ENCODE data around the gene PIR. TPM values are rescaled to one million over a fixed set of nuclear protein-coding genes. Genes with fewer than 3 reads are reported as not detected.

Gene PIR
- total RNA-seq, 4 donors from 2014 or later: 22.1 to 56.3 (median 32.5) TPM

DNA sequence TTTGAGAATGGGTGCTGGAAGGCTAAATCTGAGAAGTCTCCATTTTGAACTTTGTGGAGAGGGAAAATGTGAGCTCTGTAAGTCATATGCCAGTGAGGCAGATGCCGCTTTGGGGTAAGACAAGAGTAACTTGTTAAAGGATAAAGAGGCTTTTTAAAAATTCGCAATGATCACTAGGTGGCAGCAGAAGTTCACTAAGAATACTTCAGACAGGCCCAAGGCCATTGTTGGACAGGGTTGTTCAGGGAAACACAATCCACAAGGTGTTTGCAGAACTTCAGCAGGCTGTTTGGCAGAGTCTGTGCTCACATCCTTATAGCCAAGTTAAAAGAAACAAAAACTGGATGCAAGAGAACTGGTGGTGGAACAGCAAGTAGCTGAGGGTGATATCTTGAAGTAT is 144.1 kb downstream of the PIR start:
- Histone ChIP-seq H3K9me3 (no peaks in the 10 kb centered on the region), H3K27ac (no peak overlapping the region), H3K36me3 (no peaks in the 10 kb centered on the region), H3K27me3 (no peaks in the 10 kb centered on the region), H3K4me3 (no peak overlapping the region), H3K4me1 (no peaks in the 10 kb centered on the region)
- no peak for TF ChIP-seq POLR2A (IDR thresholded peaks at IDR 0.05)
- TF ChIP-seq, protein P1, sequence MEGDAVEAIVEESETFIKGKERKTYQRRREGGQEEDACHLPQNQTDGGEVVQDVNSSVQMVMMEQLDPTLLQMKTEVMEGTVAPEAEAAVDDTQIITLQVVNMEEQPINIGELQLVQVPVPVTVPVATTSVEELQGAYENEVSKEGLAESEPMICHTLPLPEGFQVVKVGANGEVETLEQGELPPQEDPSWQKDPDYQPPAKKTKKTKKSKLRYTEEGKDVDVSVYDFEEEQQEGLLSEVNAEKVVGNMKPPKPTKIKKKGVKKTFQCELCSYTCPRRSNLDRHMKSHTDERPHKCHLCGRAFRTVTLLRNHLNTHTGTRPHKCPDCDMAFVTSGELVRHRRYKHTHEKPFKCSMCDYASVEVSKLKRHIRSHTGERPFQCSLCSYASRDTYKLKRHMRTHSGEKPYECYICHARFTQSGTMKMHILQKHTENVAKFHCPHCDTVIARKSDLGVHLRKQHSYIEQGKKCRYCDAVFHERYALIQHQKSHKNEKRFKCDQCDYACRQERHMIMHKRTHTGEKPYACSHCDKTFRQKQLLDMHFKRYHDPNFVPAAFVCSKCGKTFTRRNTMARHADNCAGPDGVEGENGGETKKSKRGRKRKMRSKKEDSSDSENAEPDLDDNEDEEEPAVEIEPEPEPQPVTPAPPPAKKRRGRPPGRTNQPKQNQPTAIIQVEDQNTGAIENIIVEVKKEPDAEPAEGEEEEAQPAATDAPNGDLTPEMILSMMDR (IDR thresholded peaks at IDR 0.05): peak in 5 of 6 experiments; percentile 29 to 51 (median 41)
- 0 to 20% methylated on average over 1 to 2 of the region's 2 CpGs for WGBS, 2 donors
- no peak for DNase-seq
- intact Hi-C loops (cut with DNase I): loop anchor here (5.0 kb wide), 1 partner anchor 118 kb away; no protein-coding TSS in a partner anchor

DNA sequence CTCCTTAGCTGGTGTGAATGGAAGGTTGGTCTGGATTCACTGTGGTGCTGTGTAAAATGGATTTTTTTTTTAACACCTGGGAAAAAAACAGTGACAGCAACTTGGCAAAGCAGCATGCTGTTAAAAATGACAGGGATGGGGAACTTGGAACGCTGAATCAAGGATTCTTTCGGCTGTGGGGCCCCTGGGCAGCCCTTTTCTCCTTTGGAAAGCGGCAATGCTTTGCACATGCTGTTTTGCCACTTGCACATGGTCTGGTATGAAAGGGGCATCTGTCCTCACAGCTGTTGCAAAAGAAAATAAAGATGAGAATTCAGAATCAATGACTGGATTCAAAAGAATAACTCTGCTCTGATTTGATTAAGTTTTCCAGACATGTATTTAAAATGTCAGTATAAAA is 147.2 kb downstream of the PIR start:
- Histone ChIP-seq H3K9me3 (no peaks in the 10 kb centered on the region), H3K36me3 (no peaks in the 10 kb centered on the region), H3K4me1 (no peaks in the 10 kb centered on the region), H3K27ac (no peak overlapping the region), H3K4me3 (no peak overlapping the region), H3K27me3 (no peaks in the 10 kb centered on the region)
- WGBS, 2 donors: 67 to 69% methylated on average over 3 of the region's 3 CpGs
- DNase-seq: no peak
- TF ChIP-seq, protein P1 (IDR thresholded peaks at IDR 0.05): no peak
- no peak for TF ChIP-seq POLR2A (IDR thresholded peaks at IDR 0.05)
- intact Hi-C loops (cut with DNase I): loop anchor here (5.0 kb wide), 1 partner anchor 121 kb away; no protein-coding TSS in a partner anchor

DNA sequence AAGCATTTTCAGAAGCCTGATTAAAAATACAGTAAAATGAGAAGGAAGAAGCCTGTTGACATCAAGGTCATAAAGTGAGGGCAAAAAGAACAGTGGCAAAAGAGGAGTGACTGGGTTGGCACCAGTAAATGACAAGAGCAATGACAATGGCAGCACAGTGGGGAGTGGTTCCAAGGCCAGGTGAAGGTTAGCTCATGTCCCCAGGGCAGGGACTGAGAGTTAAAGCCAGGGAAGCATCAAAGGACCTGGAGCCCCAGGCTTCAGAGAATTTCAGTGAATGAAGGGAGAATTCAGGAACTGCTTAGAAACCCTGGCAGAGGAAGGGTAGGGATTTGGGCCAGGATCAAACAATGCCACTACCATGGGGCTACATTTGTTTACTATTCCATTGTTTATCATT is 149.0 kb downstream of the PIR start:
- H3K9me3 ChIP-seq: no peaks in the 10 kb centered on the region
- no peak for DNase-seq
- TF ChIP-seq POLR2A (IDR thresholded peaks at IDR 0.05): no peak
- TF ChIP-seq, protein P1 (IDR thresholded peaks at IDR 0.05): no peak
- no peak overlapping the region for H3K4me3 ChIP-seq
- H3K27me3 ChIP-seq: no peaks in the 10 kb centered on the region
- no peak overlapping the region for H3K27ac ChIP-seq
- intact Hi-C loops (cut with DNase I): no loop called here
- no peaks in the 10 kb centered on the region for H3K4me1 ChIP-seq
- no peaks in the 10 kb centered on the region for H3K36me3 ChIP-seq

DNA sequence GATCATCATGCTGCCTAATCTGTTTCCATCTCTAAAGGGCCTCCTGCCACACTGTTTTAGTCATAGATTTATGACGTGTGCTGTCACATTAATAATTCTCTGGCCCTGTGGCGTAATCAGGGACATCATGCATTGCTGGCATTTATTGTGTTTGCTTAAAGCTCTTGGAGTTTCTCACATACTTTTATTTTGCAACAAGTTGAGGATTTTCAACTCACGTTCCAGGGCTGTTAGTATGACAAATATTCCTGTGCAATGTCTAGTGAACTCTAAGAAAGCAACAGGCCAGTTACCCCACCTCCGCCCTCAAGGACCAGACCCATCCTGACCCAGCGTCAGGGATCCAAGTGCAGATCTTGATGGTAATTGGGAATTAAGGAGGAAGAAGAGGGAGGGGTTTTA is 150.1 kb downstream of the PIR start:
- Histone ChIP-seq H3K4me3 (no peak overlapping the region), H3K4me1 (no peaks in the 10 kb centered on the region), H3K36me3 (no peaks in the 10 kb centered on the region), H3K9me3 (no peaks in the 10 kb centered on the region), H3K27me3 (no peaks in the 10 kb centered on the region), H3K27ac (no peak overlapping the region)
- no peak for DNase-seq
- no peak for TF ChIP-seq POLR2A (IDR thresholded peaks at IDR 0.05)
- TF ChIP-seq, protein P1 (IDR thresholded peaks at IDR 0.05): no peak
- intact Hi-C loops (cut with DNase I): no loop called here
- 41 to 44% methylated on average over 4 to 5 of the region's 5 CpGs for WGBS, 2 donors

DNA sequence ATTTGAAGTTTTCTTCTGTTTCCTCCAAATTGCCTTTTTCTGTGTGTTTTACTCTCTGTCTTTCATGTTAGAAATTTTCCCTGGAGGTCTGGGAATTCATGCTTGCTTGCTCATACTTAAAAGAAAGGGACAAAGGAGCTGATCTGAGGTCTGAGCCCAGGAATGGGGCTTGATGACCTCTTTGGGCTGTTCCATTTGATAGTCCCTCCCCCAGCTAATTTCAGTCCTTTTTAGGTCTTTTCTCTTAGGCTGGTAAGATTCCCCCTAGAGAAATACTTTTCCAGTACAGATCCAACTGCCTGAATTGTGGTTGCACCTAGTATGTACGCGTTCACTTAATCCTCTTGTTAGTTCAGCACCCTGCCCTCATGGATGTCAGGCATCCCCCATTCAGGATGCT is 152.3 kb downstream of the PIR start:
- Histone ChIP-seq H3K36me3 (no peaks in the 10 kb centered on the region), H3K27ac (no peak overlapping the region), H3K4me1 (peaks cover 0 to 5% (median 0%) of the 10 kb centered on the region in 3 donors), H3K4me3 (no peak overlapping the region), H3K27me3 (no peaks in the 10 kb centered on the region), H3K9me3 (no peaks in the 10 kb centered on the region)
- intact Hi-C loops (cut with DNase I): no loop called here
- WGBS, 2 donors: 90 to 91% methylated on average over 2 of the region's 2 CpGs
- TF ChIP-seq POLR2A (IDR thresholded peaks at IDR 0.05): no peak
- TF ChIP-seq, protein P1 (IDR thresholded peaks at IDR 0.05): no peak
- no peak for DNase-seq
